ENCODE measurements around the gene CAMP. TPM values are rescaled to one million over a fixed set of nuclear protein-coding genes. Genes with fewer than 3 reads are reported as not detected.
A peak's percentile ranks its signal among the peaks of the same experiment; 100 is the strongest.

Gene CAMP
- total and polyA plus RNA-seq, 2 of the 13 experiments (the other 11 are each of a cell fraction or from before 2014, with no cell fraction given) = not detected

- TF ChIP-seq SNAPC4 (CRISPR knock-in tag; IDR thresholded peaks at IDR 0.05) (no peak), SKI (IDR thresholded peaks at IDR 0.05; ENCODE audit: partially characterized antibody) (peak; percentile 84), ZNF691 (CRISPR knock-in tag; IDR thresholded peaks at IDR 0.05; ENCODE audit: borderline replicate concordance, low read depth) (no peak), ARNT (IDR thresholded peaks at IDR 0.05) (no peak), HOXA5 (CRISPR knock-in tag; IDR thresholded peaks at IDR 0.05) (no peak), RARA (CRISPR knock-in tag; IDR thresholded peaks at IDR 0.05) (peak; percentile 86), ZNF75D (CRISPR knock-in tag; IDR thresholded peaks at IDR 0.05; ENCODE audit: borderline replicate concordance) (no peak)
These were observed 4.8 kb upstream of the CAMP start (continued) for GRCh38 chr3:48218537-48218936.

GRCh38 chr3:48219543-48219942 lies 3.8 kb upstream of the CAMP start:
- no peak for TF ChIP-seq ZNF180 (CRISPR knock-in tag; IDR thresholded peaks at IDR 0.05; ENCODE audit: borderline replicate concordance, low read depth)
- TF ChIP-seq THRA (CRISPR knock-in tag; IDR thresholded peaks at IDR 0.05; ENCODE audit: borderline replicate concordance) = no peak
- TF ChIP-seq ZNF543 (CRISPR knock-in tag; IDR thresholded peaks at IDR 0.05) = no peak
- TF ChIP-seq KDM1A (CRISPR knock-in tag; IDR thresholded peaks at IDR 0.05) = no peak
- TF ChIP-seq ZNF326 (CRISPR knock-in tag; IDR thresholded peaks at IDR 0.05; ENCODE audit: borderline replicate concordance) = no peak
- TF ChIP-seq ZNF691 (CRISPR knock-in tag; IDR thresholded peaks at IDR 0.05; ENCODE audit: borderline replicate concordance, low read depth) = peak; percentile 67; the same call in 1 of the 2 replicates
- Histone ChIP-seq H3K36me3 (replicated peaks in 1 of 2; ENCODE audit: control insufficient read depth in 1 of 2, insufficient read depth in 2 of 2, low read length in 2 of 2) (no peaks in the 10 kb centered on the region), H3K9me3 (ENCODE audit: low read length) (no peaks in the 10 kb centered on the region), H3K9ac (ENCODE audit: insufficient read depth, low read depth, low read length) (no peak overlapping the region), H3K4me1 (ENCODE audit: insufficient read depth, low read length) (peaks cover 74% of the 10 kb centered on the region), H3K27ac (ENCODE audit: extremely low read length, insufficient read depth, low read length) (no peak overlapping the region), H4K20me1 (ENCODE audit: insufficient read depth, low read length) (no peaks in the 10 kb centered on the region), H3K27me3 (ENCODE audit: control insufficient read depth in 1 of 2, insufficient read depth in 2 of 2, low read length in 2 of 2) (no peaks in the 10 kb centered on the region; a peak in 3 of 5 replicates), H3K4me3 (replicated peaks in 1 of 3; ENCODE audit: insufficient read depth in 1 of 3, low read depth in 2 of 3, low read length in 3 of 3) (no peak overlapping the region), H3K4me2 (ENCODE audit: low read depth, low read length) (no peak overlapping the region), H2AFZ (ENCODE audit: low read length) (no peak overlapping the region), H3K79me2 (ENCODE audit: insufficient read depth, low read length) (no peaks in the 10 kb centered on the region)
- 54% methylated on average over 2 of the region's 3 CpGs for WGBS (ENCODE audit: low lambda C conversion rate)
- DNase-seq (ENCODE audit: low spot score) (no peak), ATAC-seq (no peak), FAIRE-seq (no peak)
- no TSS peak for BruUV-seq (replicated peaks)
- ChIA-PET CTCF (ENCODE audit: low intra/inter-chr PET ratio, low total read pairs) (no interaction called here), POLR2A (no interaction called here)
- in situ Hi-C loops (cut with HindIII; ENCODE audit: extremely low pct_ligation_motif_present, low pct_unique_long_range_greater_than_20kb) = no loop called here
- intact Hi-C loops (cut with micrococcal nuclease; ENCODE audit: unreplicated experiment) = no loop called here

Data from HepG2 (cell line).